ENCODE data around the gene SRC.

The SRC gene

DNA sequence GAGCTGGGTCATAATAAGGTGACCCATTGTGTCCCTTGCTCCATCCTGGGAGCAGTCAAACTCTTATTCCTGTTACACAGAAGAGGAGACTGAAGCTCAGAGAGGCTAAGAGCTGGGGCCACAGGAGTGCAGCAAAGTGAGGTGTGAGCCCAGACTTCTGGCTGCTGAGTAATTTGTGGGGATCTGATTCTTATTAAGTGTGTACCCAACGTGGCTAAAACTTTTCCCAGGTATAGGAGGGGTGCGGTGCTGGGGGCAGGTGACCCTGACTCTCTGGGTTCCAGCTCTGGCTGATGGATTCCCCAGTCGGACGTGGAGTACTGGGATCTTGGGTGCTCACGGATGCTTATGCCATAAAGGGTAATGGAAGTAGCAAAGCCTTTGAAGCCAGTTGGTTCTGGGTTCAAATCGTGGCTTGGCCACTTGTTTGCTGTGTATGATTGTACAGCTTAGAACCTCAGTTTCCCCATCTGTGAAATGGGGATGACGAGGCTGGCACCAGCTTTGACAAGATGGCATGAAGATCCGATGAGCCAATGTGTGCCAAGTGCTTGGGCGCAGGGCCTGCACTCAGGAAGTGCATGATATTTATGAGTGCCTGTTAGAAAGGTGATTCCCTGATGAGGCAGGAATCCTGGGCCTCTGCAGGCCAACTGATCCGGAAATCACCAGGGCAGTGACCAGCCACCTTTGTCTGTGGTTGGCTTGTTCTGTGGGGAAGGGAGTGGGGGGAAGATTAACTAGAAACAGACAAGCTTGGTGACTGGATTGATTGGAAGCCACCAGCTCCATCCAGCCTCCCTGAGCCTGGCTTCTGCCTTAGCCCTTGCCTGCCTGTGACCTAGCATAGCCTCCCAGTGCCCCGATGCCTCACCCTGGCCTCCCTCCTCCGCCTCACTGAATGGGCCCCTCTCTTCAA lies 6.0 kb downstream of the SRC start:
- no peak for DNase-seq

DNA sequence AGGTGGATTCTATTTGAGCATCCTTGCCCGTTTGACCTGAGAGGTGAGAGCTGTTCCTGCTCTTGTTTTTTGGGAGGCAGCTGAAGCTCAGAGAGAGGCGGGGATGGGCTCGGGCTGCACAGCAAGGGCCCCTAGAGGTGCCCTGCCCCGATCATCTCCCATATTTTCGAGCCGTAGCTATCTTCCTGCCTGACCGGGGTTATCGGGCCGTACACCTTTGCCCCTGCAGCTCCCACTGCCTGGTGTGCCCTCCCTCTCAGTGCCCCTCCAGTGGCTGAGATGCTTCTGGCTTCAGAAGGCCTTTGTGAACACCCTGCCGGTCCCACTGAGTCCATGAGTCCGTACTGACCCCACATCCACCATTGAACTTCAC lies 6.7 kb downstream of the SRC start:
- DNase-seq = no peak

DNA sequence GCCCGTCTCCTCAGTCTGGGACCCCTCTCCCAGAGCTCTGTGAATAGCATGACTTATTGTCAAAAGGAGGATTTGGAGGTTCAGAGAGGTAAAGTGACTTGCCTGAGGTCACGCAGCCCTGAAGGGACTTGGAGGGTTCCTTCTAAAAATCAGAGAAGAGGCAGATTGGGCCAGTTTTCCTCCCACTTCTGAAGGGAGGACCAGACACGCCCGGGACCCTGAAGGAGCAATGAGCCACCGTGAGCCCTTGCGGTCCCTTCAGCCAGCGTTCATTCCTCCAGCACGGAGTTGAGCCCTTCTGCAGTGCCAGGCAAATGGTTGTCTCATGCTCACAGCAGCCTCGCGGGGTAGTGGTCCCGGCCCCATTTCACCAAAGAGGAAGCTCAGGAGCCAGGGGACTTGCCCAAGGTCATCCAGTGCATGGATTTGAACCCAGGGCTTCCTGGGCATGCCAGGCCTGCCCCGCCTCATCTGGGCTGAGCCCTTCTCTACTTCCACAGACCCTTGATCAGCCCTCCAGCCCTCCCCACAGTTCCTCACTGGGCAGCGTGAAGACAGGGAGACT lies 7.4 kb downstream of the SRC start:
- no peak for DNase-seq

DNA sequence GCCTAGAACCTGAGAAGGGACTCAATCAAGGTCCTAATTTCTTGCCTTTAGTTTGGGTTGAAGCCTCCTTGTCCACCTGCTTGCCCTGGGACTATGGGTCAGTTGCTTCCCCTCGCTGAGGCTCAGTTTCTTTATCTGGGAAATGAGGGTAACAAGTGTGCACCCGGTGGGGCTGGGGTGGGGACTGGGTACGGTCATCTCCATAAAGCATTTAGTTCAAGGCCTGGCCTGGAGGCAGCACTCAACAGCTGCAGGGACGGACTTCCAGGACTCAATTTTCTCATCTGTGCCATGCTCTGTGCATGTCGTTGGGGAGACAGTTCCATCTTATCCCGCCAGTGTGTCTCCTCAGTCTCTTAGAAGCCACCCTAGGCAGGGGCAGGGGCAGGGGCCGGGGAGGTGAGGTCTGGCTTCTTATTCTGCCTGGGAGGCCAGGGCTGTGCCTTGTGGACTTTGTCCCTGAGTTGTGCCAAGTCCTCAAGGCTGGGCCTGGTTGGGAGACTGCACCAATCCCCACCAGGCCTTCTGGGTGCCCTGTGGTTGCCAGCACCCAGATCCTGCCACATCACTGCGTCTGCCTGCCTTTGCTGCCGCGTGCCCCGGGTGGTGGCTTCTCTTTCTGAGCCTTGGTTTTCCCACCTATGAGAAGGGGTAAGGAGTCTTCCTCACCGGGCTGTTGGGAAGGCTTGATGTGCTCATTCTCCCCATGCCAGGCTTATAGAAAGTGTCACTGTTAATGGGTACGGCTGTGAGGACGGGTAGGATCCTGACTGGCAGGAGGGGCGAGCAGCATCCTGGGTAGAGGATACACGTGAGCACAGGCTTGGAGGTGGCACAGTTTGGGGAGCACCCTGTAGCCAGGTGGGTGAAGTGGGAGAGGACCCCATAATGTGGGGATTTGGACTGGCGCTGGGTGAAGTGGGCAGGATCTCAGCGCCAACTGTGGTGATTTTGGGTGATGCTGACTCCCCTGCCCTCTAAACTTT lies 8.6 kb downstream of the SRC start:
- DNase-seq = no peak

DNA sequence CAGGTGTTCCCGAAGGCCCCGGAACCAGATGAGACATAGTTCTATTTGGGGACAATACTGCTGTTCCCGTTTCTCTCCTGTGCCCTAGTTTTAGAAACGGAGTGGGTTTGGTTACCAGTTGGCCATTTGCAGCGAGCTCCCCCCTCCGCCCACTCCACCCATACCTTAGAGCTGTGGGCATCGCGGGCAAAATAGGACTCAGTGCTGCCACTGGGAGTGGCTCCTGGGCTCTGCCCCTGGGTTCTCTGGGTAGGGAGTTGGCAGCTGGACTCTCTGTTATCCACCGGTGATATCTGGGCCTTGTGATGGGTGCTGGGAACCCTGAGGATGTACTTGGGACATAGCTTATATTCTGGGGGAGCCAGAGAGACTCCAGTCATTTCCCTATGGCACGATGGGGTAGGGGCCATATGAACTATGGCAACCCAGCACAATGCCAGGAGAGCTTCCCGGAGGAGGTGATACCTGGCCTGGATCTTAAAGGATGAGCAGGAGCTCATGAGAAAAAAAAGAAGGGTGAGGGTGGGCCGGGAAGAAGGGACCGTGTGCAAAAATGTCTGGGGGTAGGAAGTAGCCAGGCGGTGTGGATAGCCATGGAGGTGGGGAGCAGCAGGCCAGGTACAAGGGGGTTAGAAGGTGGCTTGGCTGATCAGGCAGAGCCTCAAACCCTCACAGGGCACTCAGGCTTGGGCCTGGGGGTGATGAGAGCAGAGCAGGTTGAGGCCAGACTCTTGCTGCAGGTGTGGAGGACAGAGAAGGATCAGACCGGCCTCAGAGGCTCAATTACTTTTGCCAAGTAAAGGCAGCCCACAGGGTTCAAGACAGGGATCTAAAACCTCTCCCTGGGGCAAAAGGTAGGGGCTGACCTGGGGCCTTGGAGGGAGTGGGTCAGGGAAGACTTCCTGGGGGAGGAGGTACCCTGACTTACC lies 9.6 kb downstream of the SRC start:
- DNase-seq = no peak

DNA sequence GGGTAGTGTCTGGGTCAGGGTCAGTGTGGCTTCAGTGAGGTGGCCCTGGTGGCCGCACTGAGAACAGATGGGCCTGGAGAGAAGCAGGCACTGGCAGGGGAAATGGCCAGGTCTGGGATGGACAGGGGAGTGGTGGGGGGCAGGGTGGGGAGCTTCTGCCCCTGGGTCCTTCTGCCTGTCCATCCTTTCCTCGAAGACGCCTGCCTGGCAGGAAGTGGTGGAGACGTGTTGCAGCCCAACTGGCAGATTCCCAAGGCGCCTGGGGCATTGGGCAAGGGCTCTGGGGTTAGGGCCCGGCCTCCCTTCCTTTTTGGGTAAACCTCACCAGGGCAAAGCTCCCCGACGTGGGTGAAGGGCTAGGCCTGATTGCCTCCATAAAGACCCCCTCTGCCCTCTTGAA lies 10.4 kb downstream of the SRC start:
- no peak for DNase-seq

DNA sequence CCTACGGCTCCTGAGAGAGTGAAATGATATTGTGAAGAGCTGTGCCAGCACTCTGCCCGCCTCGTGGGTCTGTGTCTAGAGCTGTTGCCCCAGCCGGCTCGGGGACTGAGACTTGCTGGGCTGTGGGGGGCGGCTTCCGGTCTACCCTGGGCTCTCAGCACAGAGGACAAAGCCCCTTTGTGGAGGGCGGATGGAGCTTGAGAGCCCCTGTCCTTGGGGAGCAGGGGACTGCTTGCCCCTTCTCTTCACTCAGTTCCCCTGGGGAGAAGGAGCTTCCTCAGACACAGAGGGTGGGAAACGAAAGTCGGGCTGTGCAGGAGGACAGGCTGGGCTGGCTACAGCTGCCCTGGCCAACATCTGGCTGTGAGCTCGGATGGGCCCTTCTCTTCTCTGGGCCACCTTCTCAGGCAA lies 11.0 kb downstream of the SRC start:
- no peak for DNase-seq

DNA sequence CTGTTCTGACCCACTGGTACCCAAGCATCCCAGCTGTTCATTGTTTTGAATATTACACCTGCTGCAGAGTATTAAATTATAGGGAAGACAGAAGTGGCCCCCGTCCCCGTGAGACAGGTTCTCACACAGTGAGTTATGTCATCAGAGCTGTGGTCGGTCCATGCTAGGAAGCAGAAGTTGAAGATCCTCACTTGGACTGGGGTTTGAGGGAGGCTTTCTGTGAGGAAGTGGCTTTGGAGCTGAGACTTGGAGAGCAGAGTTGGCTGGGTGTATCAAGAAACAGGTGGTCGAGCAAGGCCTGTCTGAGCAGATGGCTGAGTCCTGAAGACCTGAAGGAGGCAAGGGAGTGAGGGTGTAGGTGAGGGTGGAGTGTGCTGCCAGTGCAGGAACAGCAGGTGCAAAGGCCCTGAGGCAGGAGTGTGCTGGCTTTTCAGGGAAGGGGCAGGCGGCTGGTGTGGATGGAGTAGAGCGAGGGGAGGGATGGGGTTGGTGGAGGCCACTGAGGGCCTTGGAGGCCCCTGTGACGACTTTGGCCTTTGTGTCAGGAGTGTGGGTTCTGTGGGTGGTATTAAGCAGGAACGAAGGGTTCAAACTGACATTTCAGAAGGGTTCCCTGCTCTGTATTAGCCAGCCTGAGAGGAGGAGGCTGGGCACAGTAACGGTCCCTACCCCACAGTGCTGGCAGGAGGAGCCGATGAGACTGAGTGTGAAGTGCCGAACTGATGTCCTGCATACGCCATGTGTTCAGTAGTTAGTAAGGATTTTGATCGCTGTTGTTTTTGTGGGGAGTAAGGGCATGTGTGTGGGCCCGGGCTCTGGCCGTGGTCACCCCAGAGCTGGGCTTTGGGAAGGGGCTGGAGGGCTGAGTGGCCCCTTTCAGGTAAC lies 11.8 kb downstream of the SRC start:
- DNase-seq = no peak

DNA sequence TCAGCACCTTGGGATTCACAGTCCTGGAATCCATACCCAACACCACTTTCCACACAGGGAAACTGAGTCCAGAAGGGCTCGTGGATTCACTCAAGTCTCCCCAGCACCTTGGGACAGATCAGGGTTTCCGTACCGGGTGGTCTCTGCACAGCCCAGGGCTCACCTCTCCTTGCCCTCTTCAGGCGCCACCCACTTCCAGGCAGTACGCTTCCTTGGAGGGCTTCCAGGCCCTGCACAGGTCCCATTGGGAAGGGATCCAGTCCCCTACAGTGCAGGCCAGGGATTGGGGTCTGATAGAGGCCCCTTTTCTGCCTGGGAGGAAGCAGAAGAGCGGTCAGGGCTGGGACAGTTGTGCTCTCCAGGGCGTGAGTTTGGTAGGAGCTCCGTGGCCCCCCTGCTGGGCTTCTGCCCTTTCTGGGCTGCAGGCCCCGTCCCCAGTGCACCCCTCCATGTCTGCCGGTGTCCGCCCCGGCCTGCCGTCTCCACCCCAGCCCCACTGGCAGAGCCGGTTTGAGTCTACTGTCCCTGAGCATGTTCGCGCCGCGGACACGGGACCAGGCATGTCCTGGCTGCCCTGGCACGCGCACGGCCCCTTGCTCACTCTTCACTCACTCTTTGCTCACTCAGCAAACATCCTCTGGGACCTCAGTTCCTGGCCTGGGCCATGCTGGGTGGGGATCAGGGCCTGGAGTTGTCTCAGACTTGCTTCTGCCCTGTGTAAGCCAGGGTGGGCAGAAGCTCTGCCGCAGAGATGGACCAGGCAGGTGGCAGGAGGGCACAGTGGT lies 12.6 kb downstream of the SRC start:
- no peak for DNase-seq

DNA sequence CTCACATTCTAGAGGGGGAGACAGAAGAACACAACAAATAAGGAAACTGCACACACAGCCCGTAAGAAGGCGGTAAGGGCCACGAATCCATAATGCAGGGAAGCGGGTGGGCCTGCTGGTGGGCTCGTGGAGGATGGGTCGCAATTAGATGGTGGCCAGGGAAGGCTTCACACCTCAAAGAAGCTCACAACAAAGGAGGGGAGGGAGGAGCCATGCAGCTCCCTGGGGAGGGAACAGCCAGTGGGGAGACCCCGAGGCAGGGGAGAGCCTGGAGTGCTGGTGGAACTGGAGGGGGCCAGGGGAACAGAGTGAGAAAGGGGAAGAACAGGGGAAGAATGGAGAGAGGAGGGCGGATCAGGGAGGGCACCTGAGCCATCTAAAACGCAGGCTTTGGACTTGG lies 13.4 kb downstream of the SRC start:
- no peak for DNase-seq

DNA sequence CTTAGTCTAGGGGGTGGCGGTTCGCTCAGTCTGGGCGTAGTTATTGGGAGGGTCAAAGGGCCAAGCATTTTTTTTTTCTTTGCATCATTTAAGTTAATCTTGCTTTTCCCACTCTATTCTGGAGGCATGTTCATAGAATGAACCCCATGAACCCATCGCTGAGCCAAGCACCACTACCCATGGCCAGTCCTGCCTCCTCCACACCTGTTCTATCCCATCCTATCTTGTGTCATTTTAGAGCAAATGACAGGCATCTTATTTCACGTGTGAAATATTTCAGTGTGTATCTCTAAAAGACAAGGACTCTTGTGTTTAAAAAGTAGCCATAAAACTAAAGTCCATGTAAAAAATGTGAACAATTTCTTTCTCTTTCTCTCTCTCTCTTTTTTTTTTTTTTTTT lies 13.9 kb downstream of the SRC start:
- DNase-seq = no peak

DNA sequence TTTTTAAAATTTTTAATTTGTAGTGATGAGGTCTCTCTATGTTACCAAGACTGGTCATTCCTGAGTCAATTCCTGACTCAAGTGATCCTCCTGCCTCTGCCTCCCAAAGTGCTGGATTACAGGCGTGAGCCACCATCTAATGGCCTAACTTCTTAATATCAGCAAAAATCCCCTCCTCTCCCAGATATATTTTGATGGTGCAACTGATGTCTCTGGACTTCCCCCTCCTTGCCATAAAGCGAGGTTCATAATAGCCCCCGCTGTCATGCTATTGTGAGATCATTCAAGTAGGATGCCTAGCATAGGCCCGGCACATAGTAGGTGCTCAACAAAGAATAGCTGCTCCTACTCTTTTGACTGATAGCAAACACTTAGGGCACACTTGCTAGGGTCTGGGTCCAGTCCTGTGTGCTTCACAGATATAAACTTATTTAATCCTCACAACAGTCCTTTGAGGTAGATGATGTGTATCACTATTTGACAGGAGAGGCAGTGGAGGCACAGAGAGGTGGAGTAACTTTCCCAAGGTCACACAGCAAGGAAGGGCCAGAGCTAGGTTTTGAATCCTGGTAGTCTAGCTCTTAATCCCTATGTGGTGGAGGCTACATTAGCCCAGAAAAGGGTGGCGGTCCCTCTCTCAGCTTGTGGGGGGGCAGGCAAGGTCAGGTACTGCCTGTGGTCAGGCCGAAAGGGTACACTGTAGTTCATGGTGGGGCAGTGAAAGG lies 14.6 kb downstream of the SRC start:
- no peak for DNase-seq

DNA sequence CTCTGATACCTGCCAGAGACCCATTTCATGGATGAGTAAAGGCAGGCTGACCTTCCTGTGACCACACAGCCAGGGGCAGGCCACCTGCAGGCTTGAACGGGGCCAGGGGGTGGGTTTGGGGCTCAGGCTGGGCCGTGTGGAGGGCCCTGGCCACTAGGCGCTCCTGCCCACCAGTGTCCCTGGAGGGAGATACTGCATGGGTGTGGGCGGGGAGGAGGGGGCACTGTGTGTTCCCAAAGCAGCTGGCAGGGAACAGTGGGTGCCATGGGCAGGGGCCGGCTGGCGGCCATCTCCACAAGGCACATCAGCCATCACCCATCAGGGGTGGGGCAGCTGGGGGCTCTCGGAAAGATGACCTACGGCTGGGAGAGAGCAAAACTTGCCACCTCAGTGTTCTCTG lies 15.4 kb downstream of the SRC start:
- no peak for DNase-seq

DNA sequence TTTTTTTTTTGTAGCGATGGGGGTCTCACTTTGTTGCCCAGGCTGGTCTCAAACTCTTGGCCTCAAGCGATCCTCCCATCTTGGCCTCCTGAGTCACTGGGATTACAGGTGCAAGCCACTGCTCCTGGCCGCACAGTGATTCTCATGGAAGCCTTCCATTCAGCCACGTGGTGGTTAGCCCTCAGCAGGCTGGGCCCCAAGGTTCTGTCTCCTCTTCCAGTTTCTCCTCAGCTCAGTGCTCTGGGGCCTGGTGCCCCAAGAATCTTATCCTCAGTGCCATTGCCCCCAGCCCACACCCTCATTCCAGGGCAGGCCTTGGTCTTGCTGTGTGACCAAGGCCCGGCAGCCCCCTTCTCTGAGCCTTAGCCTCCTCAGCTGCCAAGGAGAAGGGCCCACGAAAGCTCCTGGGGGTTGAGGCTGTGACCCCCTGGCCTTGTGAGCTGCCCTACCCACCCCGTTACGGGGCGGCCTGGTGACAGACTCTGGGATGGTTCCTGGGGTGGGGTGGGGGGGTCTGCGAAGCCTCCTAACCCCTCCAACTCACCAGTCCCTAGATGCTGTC lies 16.4 kb downstream of the SRC start:
- no peak for DNase-seq

DNA sequence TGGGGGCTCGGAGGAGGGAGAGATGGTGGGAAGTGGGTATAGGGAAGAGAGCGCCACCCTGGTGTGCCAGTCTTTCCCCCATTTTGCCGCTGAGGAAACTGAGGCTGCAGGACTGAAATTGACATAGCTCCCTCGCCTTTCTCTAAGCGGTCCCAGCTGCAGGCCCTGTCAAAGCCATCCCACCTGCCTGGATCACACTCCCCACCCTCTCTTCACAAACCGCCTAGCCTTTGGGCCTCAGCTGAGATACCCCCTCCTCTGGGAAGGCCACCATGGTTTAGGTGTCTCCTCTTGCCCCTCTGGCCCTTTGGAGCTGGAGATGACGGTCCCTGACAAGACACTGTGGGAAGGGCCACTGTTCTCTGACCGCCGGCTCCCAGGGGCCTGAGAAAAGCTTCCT lies 16.9 kb downstream of the SRC start:
- DNase-seq = no peak

DNA sequence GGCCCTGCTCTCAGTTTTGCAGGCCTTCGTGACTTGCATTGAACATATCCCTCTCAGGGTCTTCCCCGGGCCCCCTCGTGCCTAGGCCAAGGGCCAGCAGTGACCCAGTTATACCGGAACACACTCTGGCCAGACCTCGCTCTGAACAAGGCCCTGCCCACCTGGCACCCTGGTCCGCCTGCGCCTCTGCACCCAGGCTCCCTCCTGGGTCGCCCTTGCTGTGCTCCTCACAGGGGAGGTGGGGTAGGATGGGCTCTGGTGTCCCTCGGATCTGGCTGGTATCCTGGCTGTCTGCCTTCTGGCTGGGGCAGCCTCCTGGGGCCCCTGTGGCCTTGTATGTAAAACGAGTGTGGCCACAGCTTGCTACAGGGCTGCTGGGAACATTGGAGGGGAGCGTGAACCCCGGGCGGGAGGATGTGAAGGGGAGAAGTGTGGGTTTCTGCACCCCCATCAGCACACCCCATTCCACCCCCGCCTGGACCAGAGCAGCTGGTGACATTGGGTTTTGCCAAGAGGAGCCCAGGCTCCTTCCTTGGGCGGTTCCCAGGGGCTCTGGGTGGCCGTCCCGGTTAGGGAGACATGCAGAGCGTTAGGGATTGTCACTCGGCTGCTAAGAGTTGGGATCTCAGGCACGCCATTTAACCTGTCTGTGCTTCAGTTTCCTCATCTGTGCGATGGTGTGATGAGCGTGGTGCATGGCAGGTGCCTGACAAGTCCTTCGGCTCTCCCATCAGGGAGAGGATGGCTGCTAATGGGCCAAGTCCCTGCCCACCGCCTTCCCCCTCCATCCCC lies 17.5 kb downstream of the SRC start:
- DNase-seq = no peak

DNA sequence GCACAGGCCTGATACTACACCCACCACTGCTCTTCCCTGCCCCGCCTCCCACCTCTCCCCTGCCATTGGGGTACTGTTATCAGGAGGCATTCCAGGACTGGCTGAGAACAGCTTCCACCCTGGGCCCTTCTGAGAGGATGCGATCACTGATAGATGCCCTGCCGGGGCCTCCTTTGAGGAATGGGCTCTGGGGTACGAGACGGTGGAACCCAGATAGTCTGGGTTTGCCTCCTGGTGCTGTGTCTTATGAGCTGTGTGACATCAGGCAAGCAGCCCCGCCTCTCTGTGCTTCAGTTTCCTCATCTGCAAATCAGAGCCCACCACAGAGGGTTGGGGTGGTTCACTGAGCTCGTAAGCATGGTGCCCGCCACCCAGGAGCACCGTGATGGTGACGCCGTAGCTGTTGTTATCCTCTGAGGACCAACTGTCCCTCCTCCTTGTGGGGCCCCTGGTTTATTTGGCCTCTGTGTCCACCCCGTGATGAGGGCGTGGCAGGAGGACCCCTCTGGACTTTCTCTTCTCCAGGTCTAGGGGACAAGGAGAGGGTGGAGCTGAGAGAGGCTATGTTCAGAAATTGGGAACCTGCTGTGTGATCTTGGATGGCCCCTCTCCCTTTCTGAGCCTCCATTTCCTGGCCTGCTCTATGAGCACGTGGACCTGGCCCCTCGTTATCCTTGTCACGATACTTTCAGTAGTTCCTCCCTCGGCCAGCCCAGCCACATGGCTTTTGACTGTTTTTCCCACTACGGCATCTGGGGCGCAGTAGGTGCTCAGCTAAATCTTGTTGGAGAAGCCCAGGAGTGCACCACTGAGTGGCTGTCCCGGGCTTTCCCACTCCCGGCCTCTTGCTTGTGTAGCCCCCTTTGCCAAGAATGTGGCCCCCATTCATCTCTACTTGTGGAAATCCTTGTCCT lies 18.3 kb downstream of the SRC start:
- no peak for DNase-seq

DNA sequence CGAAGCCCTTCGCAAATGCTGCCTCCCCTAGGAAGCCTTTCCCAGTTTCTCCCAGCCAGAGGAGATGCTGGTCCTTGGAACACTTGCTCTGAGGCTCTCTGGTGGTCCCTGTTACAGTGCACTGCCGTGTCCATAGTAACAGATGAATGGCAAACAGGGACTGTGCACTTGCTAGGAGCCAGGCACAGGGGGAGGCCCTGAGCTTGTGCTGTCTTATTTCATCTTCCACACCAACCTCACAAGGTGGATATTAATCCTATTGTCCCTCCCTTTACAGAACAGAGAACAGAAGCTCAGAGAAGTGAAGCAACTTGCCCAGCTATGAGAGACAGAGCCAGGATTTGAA lies 19.0 kb downstream of the SRC start:
- DNase-seq = no peak

Measured in stimulated activated CD4-positive, alpha-beta T cell treated with anti-CD3 and anti-CD28 coated beads, Interleukin-2, amount 100 ng/mL, for 48 hours (primary cell).